Caco-2 (cell line): Measurements from ENCODE around the gene ARMC5. TPM values are rescaled to one million over a fixed set of nuclear protein-coding genes. Genes with fewer than 3 reads are reported as not detected.

Experiments used
- BruUV-seq: library from RNA; stranded (reverse); fragments of 400-500 nt; replicated peaks from 2 replicates; lab custom pipeline; 2021; lab: Mats Ljungman, UMichigan
- CTCF ChIA-PET: fragments of 300-600 bp; sonication (Branson Sonifier 250); formaldehyde crosslinking; loops from one replicate; lab custom pipeline; 2022; ENCODE audit warnings: antibody characterized with exemption; lab: Charles Lee
- POLR2A ChIA-PET: fragments of 300-600 bp; sonication (Branson Sonifier 250); formaldehyde crosslinking; loops from one replicate; lab custom pipeline; 2022; ENCODE audit warnings: antibody characterized with exemption; lab: Charles Lee
- DNase-seq, 2 experiments: peaks; one replicate each; pipeline versions ENCODE4 v3.0.0 to v3.0.0-alpha.2; 2020 to 2022
- H3K27me3 ChIP-seq: replicated peaks from 2 replicates; pipeline ENCODE4 v1.6.0; 2011; ENCODE audit warnings: low read length; ENCODE audit not compliant: control insufficient read depth, insufficient read depth
- H3K36me3 ChIP-seq: 2 replicates; pipeline ENCODE4 v1.5.1; 2011; ENCODE audit warnings: low read length; ENCODE audit not compliant: control insufficient read depth, insufficient read depth
- H3K4me1 ChIP-seq: fragments of 250-450 bp; sonication (Bioruptor Pico); 2 replicates; pipeline ENCODE4 v1.5.1; 2020; ENCODE audit warnings: mild to moderate bottlenecking
- H3K4me3 ChIP-seq: 2 replicates; pipeline ENCODE4 v1.5.1; 2011; ENCODE audit warnings: low read depth, mild to moderate bottlenecking, control low read depth, low read length
- H3K9me3 ChIP-seq: fragments of 250-450 bp; sonication (Bioruptor Pico); 2 replicates; pipeline ENCODE4 v1.5.1; 2020; ENCODE audit warnings: mild to moderate bottlenecking, moderate library complexity
- H3K27ac Mint-ChIP-seq: one replicate; pipeline ENCODE4 v1.8.0; 2022; ENCODE audit warnings: mixed read lengths; ENCODE audit not compliant: unreplicated experiment
- H3K27me3 Mint-ChIP-seq: one replicate; pipeline ENCODE4 v1.8.0; 2022; ENCODE audit warnings: mixed read lengths; ENCODE audit not compliant: insufficient read depth, unreplicated experiment
- H3K36me3 Mint-ChIP-seq: one replicate; pipeline ENCODE4 v1.8.0; 2022; ENCODE audit warnings: mild to moderate bottlenecking, mixed read lengths; ENCODE audit not compliant: insufficient read depth, unreplicated experiment
- H3K4me1 Mint-ChIP-seq: one replicate; pipeline ENCODE4 v1.8.0; 2022; ENCODE audit warnings: low read depth, mixed read lengths; ENCODE audit not compliant: unreplicated experiment
- H3K4me3 Mint-ChIP-seq: one replicate; pipeline ENCODE4 v1.8.0; 2022; ENCODE audit warnings: mild to moderate bottlenecking, moderate library complexity, mixed read lengths; ENCODE audit not compliant: unreplicated experiment
- H3K9me3 Mint-ChIP-seq: one replicate; pipeline ENCODE4 v1.8.0; 2022; ENCODE audit warnings: mixed read lengths; ENCODE audit not compliant: unreplicated experiment
- CTCF ChIP-seq, 2 experiments: fragments of 200-600 bp in 1 of 2; IDR thresholded peaks; 1 replicate in 1 of 2; 2 replicates in 1 of 2; pipeline versions ENCODE4 v1.5.1 to v1.8.0; 2011 to 2022; ENCODE audit warnings: antibody characterized with exemption in 1 of 2, control low read depth in 1 of 2, inconsistent platforms in 1 of 2, low read depth in 1 of 2, low read length in 1 of 2, mild to moderate bottlenecking in 1 of 2, moderate library complexity in 1 of 2; ENCODE audit not compliant: insufficient read depth in 1 of 2, severe bottlenecking in 1 of 2, unreplicated experiment in 1 of 2
- intact Hi-C: fragments of 100-400 bp; cut with micrococcal nuclease; formaldehyde crosslinking; loops from one replicate; pipeline ENCODE4 v1.10.0; 2022; ENCODE audit not compliant: unreplicated experiment
- total RNA-seq: library from RNA; stranded (reverse); gene quantifications from 2 replicates; pipeline ENCODE4 v1.2.3, GENCODE V29; 2022

ARMC5 gene
- total RNA-seq, 1 experiment from 2014 or later = 10.2 TPM

GRCh38 chr16:31423241-31423640, 36.1 kb upstream of the ARMC5 start:
- H3K9me3 Mint-ChIP-seq = no peaks in the 10 kb centered on the region
- ChIA-PET CTCF (no interaction called here), POLR2A (no interaction called here)
- H3K27ac Mint-ChIP-seq = no peak overlapping the region
- Histone ChIP-seq H3K4me3 (no peak overlapping the region), H3K9me3 (no peaks in the 10 kb centered on the region), H3K27me3 (no peaks in the 10 kb centered on the region), H3K4me1 (no peaks in the 10 kb centered on the region), H3K36me3 (no peaks in the 10 kb centered on the region)
- no peak for DNase-seq
- peaks cover 16% of the 10 kb centered on the region for H3K27me3 Mint-ChIP-seq
- BruUV-seq = no TSS peak
- H3K4me1 Mint-ChIP-seq = no peaks in the 10 kb centered on the region
- no peak overlapping the region for H3K4me3 Mint-ChIP-seq
- no peaks in the 10 kb centered on the region for H3K36me3 Mint-ChIP-seq
- TF ChIP-seq CTCF (IDR thresholded peaks at IDR 0.05; ENCODE audit: insufficient read depth in 1 of 2, low read depth in 1 of 2, low read length in 1 of 2, severe bottlenecking in 1 of 2, unreplicated experiment in 1 of 2) = no peak
- intact Hi-C loops = no loop called here

GRCh38 chr16:31423801-31424200, 35.5 kb upstream of the ARMC5 start:
- H3K36me3 Mint-ChIP-seq = no peaks in the 10 kb centered on the region
- intact Hi-C loops = no loop called here
- no peaks in the 10 kb centered on the region for H3K27me3 ChIP-seq
- no peaks in the 10 kb centered on the region for H3K36me3 ChIP-seq
- no peak overlapping the region for H3K27ac Mint-ChIP-seq
- peaks cover 16% of the 10 kb centered on the region for H3K27me3 Mint-ChIP-seq
- no peaks in the 10 kb centered on the region for H3K4me1 Mint-ChIP-seq
- BruUV-seq = no TSS peak
- no peak for DNase-seq
- TF ChIP-seq CTCF (IDR thresholded peaks at IDR 0.05; ENCODE audit: insufficient read depth in 1 of 2, low read depth in 1 of 2, low read length in 1 of 2, severe bottlenecking in 1 of 2, unreplicated experiment in 1 of 2) = no peak
- H3K9me3 Mint-ChIP-seq = no peaks in the 10 kb centered on the region
- H3K4me1 ChIP-seq = no peaks in the 10 kb centered on the region
- H3K9me3 ChIP-seq = no peaks in the 10 kb centered on the region
- no peak overlapping the region for H3K4me3 Mint-ChIP-seq
- no peak overlapping the region for H3K4me3 ChIP-seq
- CTCF ChIA-PET = no interaction called here
- POLR2A ChIA-PET = no interaction called here

- POLR2A ChIA-PET = no interaction called here
- intact Hi-C loops = loop anchor here (2.0 kb wide), 1 partner anchor 15 kb away; the partner anchor contains the start of gene ZNF843
- no peak for TF ChIP-seq CTCF (IDR thresholded peaks at IDR 0.05; ENCODE audit: insufficient read depth in 1 of 2, low read depth in 1 of 2, low read length in 1 of 2, severe bottlenecking in 1 of 2, unreplicated experiment in 1 of 2)
- CTCF ChIA-PET = interaction anchor here (0.7 kb wide), 1 partner anchor 321 kb away, joined by 4 read pairs; no protein-coding TSS in a partner anchor
- Mint-ChIP-seq H3K4me1 (no peaks in the 10 kb centered on the region), H3K27me3 (peaks cover 8% of the 10 kb centered on the region), H3K9me3 (no peaks in the 10 kb centered on the region), H3K36me3 (no peaks in the 10 kb centered on the region), H3K27ac (no peak overlapping the region), H3K4me3 (no peak overlapping the region)
- no peak for DNase-seq
- BruUV-seq = no TSS peak
- H3K27me3 ChIP-seq = no peaks in the 10 kb centered on the region
- H3K9me3 ChIP-seq = no peaks in the 10 kb centered on the region
- H3K36me3 ChIP-seq = no peaks in the 10 kb centered on the region
- H3K4me3 ChIP-seq = no peak overlapping the region
- no peaks in the 10 kb centered on the region for H3K4me1 ChIP-seq
These were observed 31.6 kb upstream of the ARMC5 start for GRCh38 chr16:31427441-31428278.
